Stimulated activated CD8-positive, alpha-beta memory T cell treated with anti-CD3 and anti-CD28 coated beads, Interleukin-15, amount 100 ng/mL, for 1 hour (primary cell): ENCODE measurements around the gene FRA10AC1.

Source experiments
- DNase-seq: peaks from one replicate; pipeline ENCODE4 v3.0.0-alpha.2; 2020; ENCODE audit warnings: low read depth

Gene FRA10AC1, protein sequence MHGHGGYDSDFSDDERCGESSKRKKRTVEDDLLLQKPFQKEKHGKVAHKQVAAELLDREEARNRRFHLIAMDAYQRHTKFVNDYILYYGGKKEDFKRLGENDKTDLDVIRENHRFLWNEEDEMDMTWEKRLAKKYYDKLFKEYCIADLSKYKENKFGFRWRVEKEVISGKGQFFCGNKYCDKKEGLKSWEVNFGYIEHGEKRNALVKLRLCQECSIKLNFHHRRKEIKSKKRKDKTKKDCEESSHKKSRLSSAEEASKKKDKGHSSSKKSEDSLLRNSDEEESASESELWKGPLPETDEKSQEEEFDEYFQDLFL

DNA sequence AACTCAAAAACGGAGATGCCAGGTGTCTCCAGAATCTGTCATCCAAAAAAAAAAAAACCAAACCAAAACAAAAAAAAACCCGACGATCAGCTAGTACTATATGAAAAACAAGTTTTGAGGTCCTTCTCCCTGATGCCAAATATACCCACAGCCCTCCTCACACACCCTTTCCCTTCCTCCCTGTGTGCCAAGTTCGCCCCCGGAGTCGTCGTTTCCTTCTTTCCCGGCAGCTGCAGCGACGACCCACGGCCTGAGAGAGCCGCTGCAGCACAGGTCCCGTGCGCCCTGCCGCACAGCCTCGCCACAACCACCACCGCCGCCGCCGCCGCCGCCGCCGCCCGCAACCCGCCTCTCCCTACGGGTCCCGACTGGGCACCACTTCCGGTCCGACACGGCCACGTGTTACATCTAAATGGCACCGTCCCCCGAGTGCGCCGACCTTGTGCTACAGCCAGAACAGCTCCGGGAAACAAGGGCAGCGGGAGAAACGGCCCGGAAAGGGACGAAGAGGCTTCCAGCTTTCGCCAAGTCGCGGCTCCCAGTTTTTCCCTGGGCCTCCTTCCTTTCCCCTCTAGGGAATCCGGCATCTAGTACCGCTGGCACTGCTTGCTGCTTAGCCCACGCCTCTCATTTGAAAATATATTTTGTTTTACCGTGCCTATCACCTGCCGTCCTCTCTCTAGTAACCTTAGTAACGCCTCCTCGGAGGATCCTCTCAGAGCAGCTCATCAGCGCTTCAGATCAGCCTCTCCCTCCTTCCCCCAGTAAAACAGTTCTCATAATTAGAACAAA lies at the start of gene FRA10AC1:
Gene FRA10AC1, minus strand, starts transcription at position 383 of the 792 bp plus-strand sequence. CDS start 2,486 bp downstream, outside the sequence.
- DNase-seq: peak; percentile 76

DNA sequence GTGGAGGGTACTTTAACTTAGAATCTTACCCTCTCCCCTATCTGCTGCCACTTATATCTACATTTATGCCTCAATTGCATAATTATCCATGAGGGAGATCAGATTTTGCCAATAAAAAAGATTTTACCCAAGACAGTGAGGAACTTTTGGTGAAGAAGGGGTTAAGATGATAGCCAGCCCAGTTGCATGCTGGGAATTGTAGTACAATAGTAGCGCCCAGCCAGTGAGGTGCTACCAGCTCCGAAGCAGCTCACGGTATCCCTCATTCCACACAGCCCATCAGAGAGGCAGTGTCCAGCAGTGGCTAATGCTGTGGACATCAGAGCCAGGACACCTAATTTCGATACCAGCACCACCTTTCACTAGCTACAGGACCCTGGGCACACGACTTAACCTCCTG lies 49.4 kb upstream of the FRA10AC1 start:
- DNase-seq: no peak

DNA sequence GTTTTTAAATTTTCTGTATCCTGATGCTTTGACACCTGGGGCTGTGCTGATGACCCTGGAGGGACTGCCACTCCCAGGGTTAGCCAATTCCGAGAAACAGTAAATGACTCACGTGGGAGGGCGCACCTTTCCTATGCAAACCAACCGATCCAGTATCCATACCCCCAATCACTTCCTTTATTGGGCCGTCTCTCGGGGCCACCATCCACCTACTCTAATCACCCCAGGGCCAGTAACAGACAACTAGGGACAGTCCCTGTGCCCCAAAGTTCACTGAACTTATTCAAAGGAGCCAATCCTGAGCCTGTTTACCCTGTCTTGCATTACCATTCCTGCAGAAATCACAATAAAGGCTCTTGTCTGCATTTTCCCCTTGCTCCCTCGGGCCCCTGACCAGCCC lies 48.7 kb upstream of the FRA10AC1 start:
- no peak for DNase-seq

DNA sequence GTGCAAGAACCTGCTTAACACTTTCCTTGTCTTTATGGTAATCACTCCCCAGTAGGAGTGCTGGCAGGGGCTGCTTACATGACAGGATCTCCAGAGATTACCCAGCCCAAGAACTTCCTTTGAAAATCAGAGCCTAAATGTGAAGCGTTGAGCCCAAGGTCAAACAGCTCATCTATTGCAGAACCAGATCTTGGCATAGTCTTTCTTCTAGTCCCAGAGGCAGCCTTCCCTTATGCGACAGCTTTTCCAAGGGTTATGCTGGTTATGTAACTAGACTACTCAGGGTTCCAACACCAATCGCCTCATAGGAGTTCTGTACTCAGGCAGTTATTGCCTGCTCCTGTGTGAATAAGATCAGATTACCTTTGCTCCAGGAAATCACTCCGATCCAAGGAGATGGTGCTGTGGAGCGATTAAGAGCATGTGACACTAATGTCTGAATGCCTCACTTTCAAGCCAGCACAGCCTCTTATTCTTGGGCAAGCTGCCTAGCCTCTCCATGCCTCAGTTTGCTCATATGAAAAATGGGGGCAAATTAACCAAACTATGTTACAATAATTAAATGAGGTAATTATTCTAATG lies 46.9 kb upstream of the FRA10AC1 start:
- no peak for DNase-seq

DNA sequence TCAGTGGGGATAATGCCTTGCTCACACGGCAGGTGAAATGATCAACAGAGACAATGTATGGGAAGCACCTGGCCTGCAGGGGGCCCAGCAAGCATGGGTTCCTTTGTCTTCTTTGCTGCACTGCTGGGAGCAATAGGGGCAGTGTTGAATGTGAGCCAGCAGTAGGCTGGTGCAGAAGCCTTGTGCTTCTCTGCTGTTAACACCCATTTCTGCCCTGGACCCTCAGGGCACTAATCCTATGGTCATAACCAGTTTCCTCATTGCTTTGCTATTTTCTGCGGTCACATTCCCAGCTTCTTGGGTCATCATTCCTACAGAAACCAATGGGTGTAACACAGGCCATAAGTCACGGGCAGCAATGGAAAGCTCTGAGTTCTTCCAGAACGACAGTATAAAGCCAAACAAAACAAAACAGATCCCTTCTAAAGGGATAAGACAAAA lies 44.5 kb upstream of the FRA10AC1 start:
- DNase-seq: no peak

DNA sequence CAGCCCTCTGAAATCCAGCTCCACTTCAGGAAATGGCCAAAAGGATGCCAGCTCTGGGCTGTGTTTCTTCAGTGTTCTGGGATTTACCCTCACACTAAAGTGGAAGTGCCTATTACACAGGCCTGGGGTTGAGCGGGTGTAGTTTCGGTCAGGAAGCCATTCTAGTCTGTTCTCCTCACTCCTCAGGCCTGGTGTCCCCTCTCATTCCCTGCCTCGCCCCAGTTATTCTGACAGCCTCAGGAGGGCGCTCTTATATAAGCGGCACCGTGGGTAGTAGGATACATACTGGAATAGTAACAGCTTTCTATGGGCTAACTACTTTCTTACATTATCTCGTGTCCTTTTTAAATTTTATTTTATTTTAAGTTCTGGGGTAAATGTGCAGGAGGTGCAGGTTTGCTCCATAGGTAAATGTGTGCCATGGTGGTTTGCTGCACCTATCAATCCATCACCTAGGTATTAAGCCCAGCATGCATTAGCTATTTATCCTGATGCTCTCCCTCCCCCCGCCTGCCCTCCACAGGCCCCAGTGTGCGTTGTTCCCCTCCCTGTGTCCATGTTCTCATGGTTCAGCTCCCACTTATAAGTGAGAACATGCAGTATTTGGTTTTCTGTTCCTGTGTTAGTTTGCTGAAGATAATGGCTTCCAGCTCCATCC lies 43.1 kb upstream of the FRA10AC1 start:
- no peak for DNase-seq

DNA sequence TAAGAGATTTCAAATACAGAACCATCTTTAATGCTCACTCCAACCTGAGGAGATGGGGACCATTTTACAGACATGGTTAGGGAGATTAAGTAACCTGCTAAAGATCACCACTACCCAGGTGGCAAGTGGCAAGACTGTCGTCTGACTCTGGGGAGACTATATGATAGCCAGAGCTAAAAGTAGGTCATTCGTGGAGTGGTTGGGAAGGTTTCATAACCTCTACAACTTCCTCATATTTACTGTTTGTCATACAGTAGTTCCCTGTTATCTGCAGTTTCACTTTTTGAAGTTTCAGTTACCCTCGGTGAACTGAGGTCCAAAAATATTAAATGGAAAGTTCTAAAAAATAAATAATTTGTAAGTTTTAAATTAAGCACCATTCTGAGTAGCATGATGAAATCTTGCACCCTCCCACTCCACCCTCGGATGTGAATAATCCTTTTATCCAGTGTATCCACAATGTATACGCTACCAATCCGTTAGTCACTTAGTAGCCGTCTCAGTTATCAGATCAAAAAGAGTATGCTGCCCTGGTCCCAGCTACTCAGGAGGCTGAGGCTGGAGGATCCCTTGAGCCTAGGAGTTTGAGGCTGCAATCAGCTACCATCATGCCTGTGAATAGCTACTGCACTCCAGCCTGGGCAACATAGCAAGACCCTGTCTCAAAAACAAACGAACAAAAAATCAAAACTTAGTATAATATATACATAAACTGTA lies 40.4 kb upstream of the FRA10AC1 start:
- no peak for DNase-seq

DNA sequence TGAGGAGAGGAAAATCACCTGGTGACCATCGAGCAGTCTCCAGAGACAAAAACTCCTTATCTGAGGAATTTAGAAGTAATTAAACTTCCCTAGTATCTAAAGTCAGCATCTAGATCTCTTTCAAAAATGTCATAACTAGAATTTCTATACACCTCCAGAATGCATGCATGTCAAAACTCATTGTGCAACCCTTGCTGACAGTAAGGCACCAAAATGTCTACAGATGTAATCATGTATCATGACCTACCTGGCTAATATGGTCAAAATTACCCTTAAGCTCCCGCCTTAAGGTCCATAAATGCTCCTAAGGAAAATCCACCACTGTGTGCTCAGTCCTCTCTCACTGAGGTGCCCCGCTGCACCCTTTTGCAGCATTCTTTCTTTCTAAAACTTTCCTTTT lies 39.0 kb upstream of the FRA10AC1 start:
- DNase-seq: no peak

DNA sequence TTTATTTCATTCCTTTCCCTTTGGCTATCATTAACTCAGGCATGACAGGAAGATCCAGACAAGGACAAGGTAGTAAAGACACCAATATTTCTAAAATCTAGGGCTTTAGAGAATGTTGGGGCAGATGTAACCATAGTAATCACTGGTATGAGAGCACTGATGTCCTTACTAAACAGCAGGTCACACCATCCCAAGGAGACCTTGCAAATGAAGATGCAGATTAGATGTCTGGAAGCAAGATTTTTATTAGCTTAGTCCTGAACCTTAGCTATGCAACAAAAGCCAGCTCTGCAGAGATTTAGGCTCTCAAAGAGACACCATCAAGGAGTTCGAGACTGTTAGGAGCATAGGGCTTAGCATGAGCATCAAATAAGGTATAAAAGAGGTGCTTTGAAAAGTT lies 23.6 kb upstream of the FRA10AC1 start:
- no peak for DNase-seq

DNA sequence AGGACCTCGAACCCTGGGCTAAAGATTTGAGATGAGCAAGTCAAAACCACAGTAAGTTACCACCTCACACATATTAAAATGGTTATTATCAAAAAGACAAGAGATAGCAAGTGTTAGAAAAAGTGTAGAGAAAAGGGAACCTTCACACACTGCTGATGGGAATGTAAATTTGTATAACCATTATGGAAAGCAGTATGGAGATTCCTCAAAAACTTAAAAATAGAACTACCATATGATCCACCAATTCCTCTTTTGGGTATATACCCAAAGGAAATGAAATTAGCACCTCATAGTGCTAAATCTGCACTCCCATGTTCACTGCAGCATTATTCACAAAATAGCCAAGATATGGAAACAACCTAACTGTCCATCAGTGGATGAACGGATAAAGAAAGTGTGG lies 20.8 kb upstream of the FRA10AC1 start:
- DNase-seq: no peak

DNA sequence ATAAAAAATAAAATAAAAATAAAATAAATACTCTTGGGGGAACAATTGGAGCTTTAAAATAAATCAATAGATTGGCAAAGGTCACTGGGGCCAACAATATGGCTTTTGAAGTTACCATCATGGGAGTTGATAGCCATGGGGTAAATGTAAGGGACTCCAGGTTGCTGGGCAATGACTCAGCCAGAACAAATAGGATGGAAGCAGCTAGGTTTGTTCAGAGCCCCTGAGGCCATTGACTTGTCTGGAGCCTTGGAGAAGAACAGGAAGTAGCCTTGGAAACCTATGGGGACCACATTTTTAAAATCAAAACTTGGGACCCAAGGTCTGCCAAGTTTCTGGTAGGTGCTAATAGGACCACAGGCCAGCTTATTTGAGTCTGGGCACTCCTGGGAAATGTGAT lies 20.2 kb upstream of the FRA10AC1 start:
- no peak for DNase-seq

DNA sequence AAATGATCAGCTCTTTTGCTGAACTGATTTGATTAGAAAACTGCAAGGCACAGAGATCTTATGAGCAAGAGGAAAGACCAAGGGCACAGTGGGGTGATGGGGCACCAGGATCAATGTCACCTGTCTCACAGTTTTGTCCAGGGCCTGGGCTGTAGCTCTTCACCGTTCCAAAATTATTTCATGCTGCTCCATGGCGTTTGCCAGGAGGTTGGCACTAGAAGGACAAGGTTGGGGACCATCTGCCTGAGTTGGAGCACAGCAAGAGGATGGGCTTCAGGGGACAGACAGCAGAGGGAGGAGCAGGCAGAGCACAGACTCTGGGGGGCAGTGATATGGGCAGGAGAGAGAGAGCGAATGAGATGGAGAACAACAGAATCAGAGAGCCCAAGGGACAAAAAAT lies 17.5 kb upstream of the FRA10AC1 start:
- DNase-seq: no peak

DNA sequence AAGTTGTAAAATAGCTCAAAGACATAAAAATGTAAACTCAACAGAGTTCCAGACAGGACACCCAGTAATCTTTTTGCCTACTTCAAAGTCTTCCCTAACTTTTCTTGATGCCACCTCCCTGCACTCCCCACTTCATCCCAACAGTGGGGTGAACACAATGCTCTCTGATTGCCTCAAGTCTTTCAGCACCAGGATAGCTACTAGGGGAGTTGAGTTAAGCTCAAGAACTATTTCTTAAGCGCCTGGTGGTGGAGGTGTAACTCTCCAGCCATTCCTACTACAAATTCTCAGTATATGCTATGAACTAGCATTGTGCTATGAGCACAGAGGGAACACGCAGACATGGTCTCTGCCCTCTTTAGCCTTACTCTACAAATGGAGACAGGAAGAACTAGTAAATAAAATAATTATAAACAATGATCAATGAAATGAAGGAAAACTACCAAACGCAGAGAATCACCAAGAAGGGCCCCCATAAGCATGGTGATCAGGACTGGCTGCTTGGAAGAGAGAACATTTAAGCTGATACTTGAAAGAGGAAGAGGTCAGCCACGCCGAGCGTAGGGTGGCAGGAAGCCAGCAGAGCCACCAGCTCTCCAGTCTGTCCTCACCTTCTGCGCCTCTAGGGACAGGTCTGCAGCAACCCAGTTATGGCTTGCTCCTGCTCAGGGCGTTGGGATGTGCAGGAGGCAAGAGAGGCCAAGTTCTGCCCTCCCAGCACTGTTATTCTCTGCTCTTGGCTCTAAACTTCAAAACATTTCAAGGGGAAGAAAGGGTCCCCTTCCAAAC lies 16.7 kb upstream of the FRA10AC1 start:
- DNase-seq: no peak

DNA sequence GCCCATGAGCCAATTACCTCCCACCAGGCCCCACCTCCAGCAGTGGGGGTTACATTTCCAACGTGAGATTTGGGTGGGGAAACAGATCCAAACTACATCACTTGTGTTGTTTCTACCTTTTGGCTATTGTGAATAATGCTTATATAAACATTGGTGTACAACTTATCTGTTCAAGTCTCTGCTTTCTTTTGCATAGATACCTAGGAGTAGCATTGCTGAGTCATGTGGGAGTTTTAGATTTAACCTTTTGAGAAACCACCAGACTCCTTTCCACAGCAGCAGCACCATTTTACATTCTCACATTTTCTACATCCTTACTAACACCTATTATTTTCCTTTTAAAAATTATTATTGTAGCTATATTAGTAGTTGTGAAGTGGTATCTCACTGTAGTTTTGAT lies 14.4 kb upstream of the FRA10AC1 start:
- no peak for DNase-seq

DNA sequence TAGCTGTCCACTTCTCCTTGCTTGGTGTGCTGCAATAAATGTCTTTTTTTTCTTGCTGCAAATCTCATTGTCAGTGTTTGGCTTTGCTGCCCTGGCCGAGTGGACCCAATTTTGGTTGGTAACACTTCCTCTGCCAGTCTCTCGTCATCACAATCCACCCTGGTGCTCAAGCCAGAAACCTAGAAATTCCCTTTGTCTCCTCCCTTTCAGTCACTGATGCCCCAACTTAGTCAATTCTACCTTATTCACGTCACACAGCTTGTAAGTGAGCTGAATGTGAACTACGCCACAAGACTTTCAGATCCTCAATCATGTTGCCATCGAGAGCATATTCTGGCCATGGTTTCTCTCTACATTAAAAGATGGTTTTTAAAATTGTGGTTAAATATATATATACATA lies 13.0 kb upstream of the FRA10AC1 start:
- no peak for DNase-seq

DNA sequence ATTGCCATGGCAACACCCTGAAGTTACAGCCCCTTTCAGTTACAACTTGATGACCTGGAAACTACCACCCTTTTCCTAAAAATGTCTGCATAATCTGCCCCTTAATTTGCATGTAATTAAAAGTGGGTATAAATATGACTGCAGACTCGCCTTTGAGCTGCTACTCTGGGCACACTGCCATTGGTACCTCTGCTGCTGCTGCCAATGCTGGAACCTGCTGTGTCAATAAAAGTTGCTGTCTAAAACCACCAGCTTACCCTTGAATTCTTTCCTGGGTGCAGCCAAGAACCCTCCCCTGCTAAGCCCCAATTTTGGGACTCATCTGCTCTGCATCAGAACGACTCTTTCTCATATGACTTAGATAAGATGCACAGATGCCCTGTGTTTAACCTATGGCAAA lies 10.2 kb upstream of the FRA10AC1 start:
- DNase-seq: no peak

DNA sequence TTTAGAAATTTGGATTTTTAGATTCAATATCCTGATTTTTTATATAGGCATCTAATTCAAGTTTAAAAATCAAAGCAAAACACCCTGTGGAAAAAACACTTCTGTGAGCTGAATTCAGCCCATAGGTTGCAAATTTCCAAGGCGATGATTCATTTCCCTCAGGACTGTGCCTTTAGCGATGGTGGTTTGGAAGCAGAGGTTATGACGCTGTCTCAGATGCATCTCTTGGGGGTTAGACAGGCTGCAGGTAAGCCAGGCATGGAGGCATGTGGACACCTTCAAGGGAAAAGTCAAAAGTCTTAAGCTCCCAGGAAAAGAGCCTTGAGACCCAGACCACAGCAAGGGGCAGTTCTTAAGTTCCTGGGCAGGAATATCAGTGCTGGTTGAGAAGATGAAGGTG lies 9.5 kb upstream of the FRA10AC1 start:
- no peak for DNase-seq

DNA sequence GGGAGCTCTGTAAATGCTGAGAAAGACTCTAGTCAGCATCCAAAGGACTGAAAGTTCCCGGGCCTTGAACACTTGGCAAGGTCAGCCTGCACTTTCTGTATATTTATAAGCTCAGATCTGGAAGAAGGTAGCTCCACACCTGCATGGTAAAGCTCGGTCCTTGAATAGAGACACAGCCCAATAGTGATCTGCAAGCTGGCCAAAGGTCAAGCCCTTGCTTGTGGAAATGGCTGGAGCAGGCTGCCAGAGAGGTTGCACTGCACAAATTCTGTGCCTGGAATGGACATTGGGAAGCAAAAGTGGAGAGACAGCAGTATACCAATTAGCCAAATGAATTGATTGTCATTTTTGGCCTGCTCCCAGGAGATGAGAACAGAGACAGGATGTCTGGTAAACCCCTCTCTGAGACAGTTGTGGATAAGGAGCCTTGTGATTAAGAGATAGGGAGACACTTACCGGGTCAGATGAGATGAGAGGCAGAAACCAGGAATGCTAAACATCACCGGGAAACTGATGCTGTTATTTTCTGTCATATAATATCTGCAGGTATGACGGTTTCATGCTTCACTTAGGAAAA lies 8.0 kb upstream of the FRA10AC1 start:
- DNase-seq: no peak

DNA sequence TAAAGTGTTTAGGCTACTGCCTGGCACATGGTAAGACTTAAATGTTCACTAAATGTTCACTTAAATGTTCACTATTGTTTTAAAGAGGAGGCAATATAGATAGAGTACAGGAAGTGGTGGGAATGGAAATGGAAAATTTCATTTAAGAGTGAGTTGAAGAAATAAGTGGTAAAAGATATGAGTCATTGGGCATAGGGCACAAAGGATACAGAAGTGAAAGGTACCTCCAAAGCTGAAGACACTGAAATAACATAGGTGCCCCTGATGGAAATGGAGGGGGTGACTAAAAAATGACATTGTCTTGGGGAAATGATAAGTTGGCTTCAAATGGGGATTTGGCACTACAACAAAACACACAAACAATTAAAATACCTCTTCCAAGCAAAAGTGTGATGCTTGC lies 5.2 kb upstream of the FRA10AC1 start:
- DNase-seq: no peak

DNA sequence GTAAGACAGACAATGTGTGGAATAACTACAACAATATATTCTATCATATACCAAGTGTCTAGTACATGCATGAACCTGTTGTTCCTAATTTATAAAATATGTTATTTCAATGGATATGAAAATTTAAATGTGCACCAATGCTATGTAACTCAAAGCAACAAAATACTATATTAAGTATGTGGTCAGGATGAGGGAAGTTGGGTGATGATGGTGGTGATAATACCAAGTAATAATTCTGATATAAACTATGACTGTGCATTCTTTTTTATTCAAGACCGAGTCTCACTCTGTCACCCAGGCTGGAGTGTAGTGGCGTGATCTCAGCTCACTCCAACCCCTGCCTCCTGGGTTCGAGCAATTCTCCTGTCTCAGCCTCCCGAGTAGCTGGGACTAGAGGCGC lies 2.1 kb upstream of the FRA10AC1 start:
- no peak for DNase-seq

DNA sequence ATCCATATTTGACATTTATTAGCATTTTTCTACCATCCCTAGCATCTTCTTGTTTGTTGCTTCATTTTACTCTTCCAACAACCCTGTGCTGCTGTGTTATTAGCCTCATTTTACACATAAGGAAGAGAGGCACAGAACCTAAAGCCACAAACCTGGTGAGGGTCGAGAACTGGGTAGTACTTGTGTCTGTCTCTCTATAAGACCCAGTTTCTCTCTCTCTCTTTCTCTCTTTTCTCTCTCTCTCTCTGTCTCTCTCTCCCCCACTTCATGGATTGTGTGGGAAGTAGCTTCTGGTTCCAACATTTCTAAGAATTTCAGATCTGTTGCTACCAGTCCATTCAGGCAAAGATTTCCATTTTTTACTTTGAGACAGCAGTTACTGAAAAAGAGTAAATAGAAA lies 1.4 kb upstream of the FRA10AC1 start:
- no peak for DNase-seq
